Right atrium auricular region (tissue), 2 donors: Measurements from ENCODE around the gene C10orf71. TPM values are rescaled to one million over a fixed set of nuclear protein-coding genes. Genes with fewer than 3 reads are reported as not detected.

ENCODE experiments used
- DNase-seq: peaks from one replicate; pipeline ENCODE4 v3.0.0-alpha.2; 2019; ENCODE audit warnings: low spot score
- H3K27ac ChIP-seq, 2 donors: fragments of 200-600 bp; sonication (generic); 1 replicate in 1 of 2; 2 replicates in 1 of 2; pipeline ENCODE4 v1.5.1; 2016 to 2019
- H3K27me3 ChIP-seq, 2 donors: fragments of 200-600 bp; sonication (generic); one replicate each; pipeline versions ENCODE4 v1.5.1 to v1.6.0; 2017 to 2019
- H3K36me3 ChIP-seq: fragments of 200-600 bp; sonication (generic); one replicate; pipeline ENCODE4 v1.5.1; 2016
- H3K4me1 ChIP-seq, 2 donors: fragments of 200-600 bp; sonication (generic); one replicate each; pipeline versions ENCODE4 v1.5.1 to v1.6.0; 2017 to 2019
- H3K4me3 ChIP-seq, 2 donors: fragments of 200-600 bp; sonication (generic); 1 replicate in 1 of 2; 2 replicates in 1 of 2; pipeline ENCODE4 v1.5.1; 2017 to 2019; ENCODE audit warnings: mild to moderate bottlenecking in 1 of 2, moderate library complexity in 1 of 2
- H3K9me3 ChIP-seq, 2 donors: fragments of 200-600 bp; sonication (generic); one replicate each; pipeline ENCODE4 v1.5.1; 2019
- CTCF ChIP-seq, 2 donors: fragments of 200-600 bp; sonication (generic); IDR thresholded peaks; one replicate each; pipeline ENCODE4 v1.5.1; 2019; ENCODE audit warnings: antibody characterized with exemption in 2 of 2
- total RNA-seq, 2 donors: library from RNA; depleted of rRNA; stranded (reverse); fragments of >200 nt; gene quantifications; one replicate each; pipeline ENCODE4 v1.1.0, GENCODE V29; 2016

C10orf71 gene
- total RNA-seq, 2 donors from 2014 or later = 34.9 to 48.2 TPM

- no peak for DNase-seq
- no peak for TF ChIP-seq CTCF (IDR thresholded peaks at IDR 0.05)
- Histone ChIP-seq H3K36me3 (peaks cover 3% of the 10 kb centered on the region), H3K4me1 (peaks cover 0 to 16% of the 10 kb centered on the region in 2 donors), H3K27me3 (no peaks in the 10 kb centered on the region), H3K27ac (no peak overlapping the region), H3K4me3 (no peak overlapping the region), H3K9me3 (no peaks in the 10 kb centered on the region)
Observed at GRCh38 chr10:49309691-49310411, 10.9 kb downstream of the C10orf71 start.

GRCh38 chr10:49310460-49310859, 11.5 kb downstream of the C10orf71 start:
- H3K4me1 ChIP-seq = peaks cover 0 to 13% of the 10 kb centered on the region in 2 donors

GRCh38 chr10:49310901-49311554, 12.1 kb downstream of the C10orf71 start:
- H3K36me3 ChIP-seq = peaks cover 3% of the 10 kb centered on the region
- no peak for TF ChIP-seq CTCF (IDR thresholded peaks at IDR 0.05)
- no peaks in the 10 kb centered on the region for H3K9me3 ChIP-seq
- peak overlapping the region; percentile 28 to 43 for H3K27ac ChIP-seq
- peaks cover 0 to 13% of the 10 kb centered on the region in 2 donors for H3K4me1 ChIP-seq
- H3K27me3 ChIP-seq = no peaks in the 10 kb centered on the region
- H3K4me3 ChIP-seq = no peak overlapping the region
- DNase-seq = no peak

More at GRCh38 chr10:49310460-49310859, 11.5 kb downstream of the C10orf71 start:
- peaks cover 3% of the 10 kb centered on the region for H3K36me3 ChIP-seq
- no peak overlapping the region for H3K27ac ChIP-seq
- no peak for TF ChIP-seq CTCF (IDR thresholded peaks at IDR 0.05)
- no peaks in the 10 kb centered on the region for H3K27me3 ChIP-seq
- H3K9me3 ChIP-seq = no peaks in the 10 kb centered on the region
- no peak overlapping the region for H3K4me3 ChIP-seq
- DNase-seq = no peak

GRCh38 chr10:49311555-49312236, 12.7 kb downstream of the C10orf71 start:
- Histone ChIP-seq H3K4me1 (peaks cover 0 to 13% of the 10 kb centered on the region in 2 donors), H3K9me3 (no peaks in the 10 kb centered on the region), H3K27ac (peak overlapping the region; percentile 28 to 43), H3K4me3 (no peak overlapping the region), H3K27me3 (no peaks in the 10 kb centered on the region), H3K36me3 (peaks cover 6% of the 10 kb centered on the region)
- no peak for TF ChIP-seq CTCF (IDR thresholded peaks at IDR 0.05)
- DNase-seq = no peak

- Histone ChIP-seq H3K27me3 (no peaks in the 10 kb centered on the region), H3K9me3 (no peaks in the 10 kb centered on the region), H3K27ac (peak overlapping the region in 1 of 2 donors; percentile 28), H3K4me3 (no peak overlapping the region), H3K4me1 (peaks cover 0 to 13% of the 10 kb centered on the region in 2 donors), H3K36me3 (peaks cover 10% of the 10 kb centered on the region)
- no peak for TF ChIP-seq CTCF (IDR thresholded peaks at IDR 0.05)
- DNase-seq = no peak
Observed at GRCh38 chr10:49312246-49312869, 13.4 kb downstream of the C10orf71 start.
